H1 (cell line): ENCODE measurements around the gene ZNF226. TPM values are rescaled to one million over a fixed set of nuclear protein-coding genes. Genes with fewer than 3 reads are reported as not detected.

Experiments used
- CTCF ChIA-PET: fragments of 300-600 bp; sonication (Branson Sonifier 250); formaldehyde crosslinking; loops from one replicate; lab custom pipeline; 2021; ENCODE audit not compliant: partially characterized antibody; lab: Charles Lee
- POLR2A ChIA-PET: fragments of 300-600 bp; sonication (Branson Sonifier 250); formaldehyde crosslinking; loops from one replicate; lab custom pipeline; 2021; ENCODE audit warnings: inconsistent platforms; ENCODE audit not compliant: partially characterized antibody; lab: Charles Lee
- DNase-seq, 2 experiments: peaks; one replicate each; pipeline versions ENCODE4 v3.0.0 to v3.0.0-alpha.2; 2010 to 2022; ENCODE audit warnings: low spot score in 2 of 2, low read depth in 1 of 2, mixed read lengths in 1 of 2
- FAIRE-seq: peaks from 2 replicates; lab custom pipeline; 2011; peaks lifted over from hg19 to GRCh38; lab: Jason Lieb, UNC
- H2AFZ ChIP-seq: 2 replicates; pipeline ENCODE4 v1.8.1; 2012; ENCODE audit warnings: low read length, inconsistent platforms
- H2AK5ac ChIP-seq: 2 replicates; pipeline ENCODE4 v1.6.1; 2013; ENCODE audit warnings: low read depth, low read length
- H2BK120ac ChIP-seq: replicated peaks from 2 replicates; pipeline ENCODE3; 2013; ENCODE audit warnings: low read depth, low read length, inconsistent platforms
- H2BK12ac ChIP-seq: 2 replicates; pipeline ENCODE4 v1.6.1; 2013; ENCODE audit warnings: low read depth, low read length
- H2BK15ac ChIP-seq: 2 replicates; pipeline ENCODE4 v1.6.1; 2013; ENCODE audit warnings: low read length
- H2BK20ac ChIP-seq: 2 replicates; pipeline ENCODE4 v1.6.1; 2013; ENCODE audit warnings: low read length
- H2BK5ac ChIP-seq: 2 replicates; pipeline ENCODE4 v1.6.1; 2013; ENCODE audit warnings: low read depth, low read length
- H3K14ac ChIP-seq: 2 replicates; pipeline ENCODE4 v1.6.1; 2013; ENCODE audit warnings: inconsistent platforms; ENCODE audit not compliant: insufficient read length
- H3K18ac ChIP-seq: 2 replicates; pipeline ENCODE4 v1.6.1; 2013; ENCODE audit warnings: low read length; ENCODE audit errors: extremely low read depth
- H3K23ac ChIP-seq: 2 replicates; pipeline ENCODE4 v1.6.1; 2013; ENCODE audit warnings: inconsistent platforms; ENCODE audit not compliant: insufficient read length
- H3K23me2 ChIP-seq: 2 replicates; pipeline ENCODE4 v1.6.1; 2013; ENCODE audit warnings: low read depth, low read length
- H3K27ac ChIP-seq: 2 replicates; pipeline ENCODE4 v1.6.1; 2011; ENCODE audit warnings: low read depth, low read length, inconsistent platforms
- H3K27me3 ChIP-seq, 4 experiments: replicated peaks in 1 of 4; 1 replicate in 1 of 4; 2 replicates in 3 of 4; pipeline versions ENCODE4 v1.6.1 to v1.8.1; 2011 to 2013; ENCODE audit warnings: low read length in 3 of 4, mild to moderate bottlenecking in 3 of 4, inconsistent platforms in 2 of 4, mixed read lengths in 2 of 4, moderate library complexity in 1 of 4; ENCODE audit not compliant: control insufficient read depth in 3 of 4, insufficient read depth in 3 of 4; ENCODE audit errors: extremely low read depth in 1 of 4
- H3K36me3 ChIP-seq, 4 experiments: 2 replicates each; pipeline versions ENCODE4 v1.6.1 to v1.8.1; 2011 to 2013; ENCODE audit warnings: mild to moderate bottlenecking in 4 of 4, low read length in 3 of 4, moderate library complexity in 2 of 4, control low read depth in 1 of 4, inconsistent platforms in 1 of 4; ENCODE audit not compliant: insufficient read depth in 4 of 4, control insufficient read depth in 2 of 4
- H3K4ac ChIP-seq: replicated peaks from 2 replicates; pipeline ENCODE3; 2013; ENCODE audit warnings: low read length, low read depth, mixed read lengths, inconsistent platforms; ENCODE audit not compliant: insufficient read length
- H3K4me1 ChIP-seq, 4 experiments: replicated peaks in 1 of 4; 1 replicate in 1 of 4; 2 replicates in 3 of 4; pipeline versions ENCODE4 v1.6.1 to v1.8.1; 2011 to 2013; ENCODE audit warnings: low read length in 3 of 4, inconsistent platforms in 2 of 4, mixed read lengths in 1 of 4; ENCODE audit not compliant: insufficient read depth in 4 of 4, control insufficient read depth in 3 of 4
- H3K4me2 ChIP-seq, 2 experiments: 2 replicates each; pipeline versions ENCODE4 v1.6.1 to v1.8.1; 2011 to 2013; ENCODE audit warnings: low read depth in 2 of 2, low read length in 2 of 2, control low read depth in 1 of 2, inconsistent platforms in 1 of 2, mild to moderate bottlenecking in 1 of 2; ENCODE audit not compliant: insufficient read depth in 1 of 2
- H3K4me3 ChIP-seq, 4 experiments: fragments of 200-600, 300-600 bp in 1 of 4; sonication (generic), shearing (Covaris generic), sonication (Bioruptor Twin) in 1 of 4; 2 replicates each; pipeline versions ENCODE4 v1.5.1 to v1.8.1; 2011 to 2016; ENCODE audit warnings: low read length in 4 of 4, low read depth in 3 of 4, control low read depth in 2 of 4, inconsistent platforms in 2 of 4, mild to moderate bottlenecking in 2 of 4, mixed read lengths in 1 of 4, moderate library complexity in 1 of 4; ENCODE audit not compliant: insufficient read depth in 2 of 4; ENCODE audit errors: extremely low read depth in 1 of 4
- H3K56ac ChIP-seq: replicated peaks from 2 replicates; pipeline ENCODE3; 2013; ENCODE audit warnings: low read depth, mild to moderate bottlenecking, mixed read lengths, low read length, inconsistent platforms; ENCODE audit not compliant: insufficient read length
- H3K79me1 ChIP-seq: 2 replicates; pipeline ENCODE4 v1.6.1; 2013; ENCODE audit warnings: low read depth, low read length, control low read depth
- H3K79me2 ChIP-seq, 2 experiments: 2 replicates each; pipeline versions ENCODE4 v1.6.1 to v1.8.1; 2012 to 2013; ENCODE audit warnings: low read length in 2 of 2, mild to moderate bottlenecking in 2 of 2, inconsistent platforms in 1 of 2; ENCODE audit not compliant: insufficient read depth in 2 of 2, control insufficient read depth in 1 of 2
- H3K9ac ChIP-seq, 4 experiments: replicated peaks in 1 of 4; 1 replicate in 1 of 4; 2 replicates in 3 of 4; pipeline versions ENCODE4 v1.6.1 to v1.8.1; 2011 to 2013; ENCODE audit warnings: low read depth in 3 of 4, low read length in 3 of 4, control low read depth in 2 of 4, mild to moderate bottlenecking in 2 of 4, moderate library complexity in 2 of 4, inconsistent platforms in 1 of 4; ENCODE audit errors: extremely low read depth in 1 of 4
- H3K9me3 ChIP-seq, 2 experiments: 2 replicates each; pipeline versions ENCODE4 v1.6.1 to v1.8.1; 2012 to 2013; ENCODE audit warnings: mild to moderate bottlenecking in 2 of 2, moderate library complexity in 2 of 2, control low read depth in 1 of 2, inconsistent platforms in 1 of 2, low read depth in 1 of 2, low read length in 1 of 2, mixed read lengths in 1 of 2; ENCODE audit not compliant: insufficient read depth in 2 of 2
- H4K20me1 ChIP-seq, 2 experiments: replicated peaks in 1 of 2; 2 replicates each; pipeline versions ENCODE3 to v1.8.1; 2011 to 2013; ENCODE audit warnings: inconsistent platforms in 2 of 2, low read length in 2 of 2, mild to moderate bottlenecking in 1 of 2; ENCODE audit not compliant: insufficient read depth in 2 of 2, control insufficient read depth in 1 of 2
- H4K5ac ChIP-seq: 2 replicates; pipeline ENCODE4 v1.6.1; 2013; ENCODE audit warnings: low read length, low read depth, mixed read lengths, inconsistent platforms; ENCODE audit not compliant: insufficient read length
- H4K8ac ChIP-seq: 2 replicates; pipeline ENCODE4 v1.8.0; 2013; ENCODE audit warnings: mild to moderate bottlenecking, moderate library complexity, low read length, inconsistent platforms; ENCODE audit not compliant: insufficient read depth; ENCODE audit errors: extremely low read depth
- H4K91ac ChIP-seq: replicated peaks from 2 replicates; pipeline ENCODE3; 2013; ENCODE audit warnings: low read length, mixed read lengths, inconsistent platforms; ENCODE audit not compliant: insufficient read length
- CHD2 ChIP-seq: IDR thresholded peaks from 2 replicates; pipeline ENCODE4 v1.6.1; 2012; ENCODE audit warnings: low read length, improper control_type of control experiment
- CREB1 ChIP-seq: IDR thresholded peaks from 2 replicates; pipeline ENCODE4 v1.6.1; 2012; ENCODE audit warnings: inconsistent platforms
- SP4 ChIP-seq: IDR thresholded peaks from 2 replicates; pipeline ENCODE4 v1.6.1; 2012; ENCODE audit warnings: low read length, inconsistent platforms
- TAF7 ChIP-seq: optimal IDR thresholded peaks from 2 replicates; pipeline ENCODE3; 2011; ENCODE audit warnings: low read depth, mild to moderate bottlenecking, inconsistent platforms, low read length, moderate library complexity, borderline replicate concordance
- WGBS, 2 experiments: shearing (Covaris generic) in 1 of 2; methylation state at CpG; one replicate each; pipeline versions ENCODE4 v1.1.6 to v1.1.7; 2013 to 2015; ENCODE audit warnings: low lambda C conversion rate in 2 of 2, mixed read lengths in 2 of 2, inconsistent platforms in 1 of 2, low coverage in 1 of 2, missing lambda C conversion rate in 1 of 2; ENCODE audit not compliant: insufficient replicate concordance in 2 of 2, insufficient coverage in 1 of 2, insufficient read length in 1 of 2; ENCODE audit errors: extremely low coverage in 1 of 2, missing lambda C conversion rate in 1 of 2; 5-methylcytosine and 5-hydroxymethylcytosine counted together
- polyA plus RNA-seq, 7 experiments: library from polyadenylated mRNA; depleted of rRNA in 3 of 7; stranded (reverse) in 5 of 7; unstranded in 2 of 7; fragments of >200 nt in 5 of 7; fragments of 200-250 nt in 2 of 7; gene quantifications; 1 replicate in 5 of 7; 2 replicates in 1 of 7; 4 replicates in 1 of 7; pipeline versions ENCODE4 v1.2.1 to v1.2.3, GENCODE V29; 2011 to 2013; ENCODE audit warnings: missing spikeins in 2 of 7, mixed read lengths in 2 of 7
- total RNA-seq: library from RNA; stranded (reverse); fragmentation: NEBNext Ultra II Directional; extraction: Animal tissue kit (Norgen Biotek cat#: 25700); gene quantifications from 2 replicates; pipeline ENCODE4 v1.2.1, GENCODE V29; 2021
- TF ChIP-seq, protein P1 (sequence below): IDR thresholded peaks from 2 replicates; pipeline ENCODE4 v1.6.1; 2012; ENCODE audit warnings: inconsistent platforms

Gene ZNF226
- total and polyA plus RNA-seq, 2 of the 8 experiments (the other 6 are each of a cell fraction or from before 2014, with no cell fraction given), result 4.1 to 18.3 TPM

DNA sequence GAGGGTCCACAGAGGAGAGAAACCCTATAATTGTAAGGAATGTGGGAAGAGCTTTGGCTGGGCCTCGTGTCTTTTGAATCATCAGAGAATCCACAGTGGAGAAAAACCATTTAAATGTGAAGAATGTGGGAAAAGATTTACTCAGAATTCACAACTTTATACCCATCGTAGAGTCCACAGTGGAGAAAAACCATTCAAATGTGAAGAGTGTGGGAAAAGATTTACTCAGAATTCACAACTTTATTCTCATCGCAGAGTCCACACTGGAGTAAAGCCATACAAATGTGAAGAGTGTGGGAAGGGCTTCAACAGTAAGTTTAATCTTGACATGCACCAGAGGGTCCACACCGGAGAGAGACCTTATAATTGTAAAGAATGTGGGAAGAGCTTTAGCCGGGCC lies 32.9 kb upstream of the ZNF226 start:
- Histone ChIP-seq H4K5ac (no peak overlapping the region), H3K23me2 (no peaks in the 10 kb centered on the region), H3K18ac (no peak overlapping the region), H3K4me2 (no peak overlapping the region), H3K27ac (no peak overlapping the region), H2BK20ac (no peak overlapping the region), H3K9me3 (peaks cover 13 to 20% of the 10 kb centered on the region in 2 experiments), H3K14ac (no peak overlapping the region), H3K4ac (no peak overlapping the region), H2BK5ac (no peak overlapping the region), H2BK15ac (no peak overlapping the region), H3K23ac (no peak overlapping the region), H2AFZ (no peak overlapping the region), H2BK12ac (no peak overlapping the region), H4K8ac (no peak overlapping the region), H3K79me1 (no peaks in the 10 kb centered on the region), H3K79me2 (no peaks in the 10 kb centered on the region), H2BK120ac (no peak overlapping the region), H4K91ac (no peak overlapping the region), H3K4me1 (no peaks in the 10 kb centered on the region), H3K4me3 (no peak overlapping the region), H3K36me3 (peaks cover 3 to 34% (median 13%) of the 10 kb centered on the region in 4 experiments; a peak in 7 of 8 replicates), H3K9ac (no peak overlapping the region), H3K56ac (no peak overlapping the region), H2AK5ac (no peak overlapping the region), H3K27me3 (no peaks in the 10 kb centered on the region), H4K20me1 (no peaks in the 10 kb centered on the region)
- WGBS, 2 experiments, result 82% methylated on average over 5 of the region's 5 CpGs; no CpG with 5 or more reads in 1 of the 2 experiments
- ChIA-PET POLR2A (interaction anchor here (1.0 to 1.8 kb wide), 2 partner anchors 10 to 217 kb away, joined by 3 to 5 read pairs; no protein-coding TSS in a partner anchor), CTCF (no interaction called here)
- DNase-seq (no peak), FAIRE-seq (no peak)
- TF ChIP-seq, protein P1, sequence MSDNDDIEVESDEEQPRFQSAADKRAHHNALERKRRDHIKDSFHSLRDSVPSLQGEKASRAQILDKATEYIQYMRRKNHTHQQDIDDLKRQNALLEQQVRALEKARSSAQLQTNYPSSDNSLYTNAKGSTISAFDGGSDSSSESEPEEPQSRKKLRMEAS, result no peak
- TF ChIP-seq CHD2 (no peak), CREB1 (no peak), TAF7 (no peak), SP4 (no peak)
